HG03558 (cell line): ENCODE results near the gene SLC1A2.

Source experiments
- ATAC-seq: cut with Tn5 transposase; IDR thresholded peaks from one replicate; pipeline ENCODE4 v1.9.1; 2021; ENCODE audit warnings: moderate number of reproducible peaks; ENCODE audit not compliant: unreplicated experiment; ENCODE audit errors: extremely low read depth

The SLC1A2 gene

GRCh38 chr11:35381709-35382322, 37.5 kb downstream of the SLC1A2 start:
- ATAC-seq, result no peak

- no peak for ATAC-seq
Observed at GRCh38 chr11:35380603-35381002, 38.8 kb downstream of the SLC1A2 start.

GRCh38 chr11:35377262-35377661, 42.1 kb downstream of the SLC1A2 start:
- no peak for ATAC-seq

GRCh38 chr11:35376613-35377012, 42.7 kb downstream of the SLC1A2 start:
- ATAC-seq, result no peak

GRCh38 chr11:35376118-35376510, 43.2 kb downstream of the SLC1A2 start:
- ATAC-seq, result no peak

GRCh38 chr11:35375332-35376117, 43.8 kb downstream of the SLC1A2 start:
- no peak for ATAC-seq

GRCh38 chr11:35373284-35373933, 45.9 kb downstream of the SLC1A2 start:
- no peak for ATAC-seq

GRCh38 chr11:35372565-35373283, 46.6 kb downstream of the SLC1A2 start:
- no peak for ATAC-seq

- ATAC-seq, result no peak
Observed at GRCh38 chr11:35367491-35367890, 51.9 kb downstream of the SLC1A2 start.

- no peak for ATAC-seq
Observed at GRCh38 chr11:35366798-35367197, 52.6 kb downstream of the SLC1A2 start.

GRCh38 chr11:35365961-35366360, 53.4 kb downstream of the SLC1A2 start:
- ATAC-seq, result no peak

GRCh38 chr11:35365395-35365794, 54.0 kb downstream of the SLC1A2 start:
- ATAC-seq, result no peak

GRCh38 chr11:35363854-35364780, 55.2 kb downstream of the SLC1A2 start:
- no peak for ATAC-seq

GRCh38 chr11:35363246-35363801, 56.0 kb downstream of the SLC1A2 start:
- no peak for ATAC-seq

- ATAC-seq, result no peak
Observed at GRCh38 chr11:35362521-35362980, 56.8 kb downstream of the SLC1A2 start.

- ATAC-seq, result no peak
Observed at GRCh38 chr11:35360055-35360530, 59.3 kb downstream of the SLC1A2 start.

- no peak for ATAC-seq
Observed at GRCh38 chr11:35359321-35360054, 59.9 kb downstream of the SLC1A2 start.

- ATAC-seq, result no peak
Observed at GRCh38 chr11:35358391-35358790, 61.0 kb downstream of the SLC1A2 start.
